Liver (tissue), 9 donors: ENCODE results near the gene TIAM1. TPM values are rescaled to one million over a fixed set of nuclear protein-coding genes. Genes with fewer than 3 reads are reported as not detected.

Source experiments
- DNase-seq: peaks from one replicate; pipeline ENCODE4 v3.0.0-alpha.2; 2017; ENCODE audit warnings: low spot score
- H3K27ac ChIP-seq, 2 donors: one replicate each; pipeline ENCODE4 v1.7.0; 2013; ENCODE audit warnings: inconsistent platforms in 2 of 2, low read length in 2 of 2, control low read depth in 1 of 2, low read depth in 1 of 2, mild to moderate bottlenecking in 1 of 2
- H3K27me3 ChIP-seq, 4 donors: one replicate each; pipeline versions ENCODE4 v1.6.1 to v1.7.0; 2013; ENCODE audit warnings: low read length in 3 of 4, inconsistent platforms in 1 of 4, mild to moderate bottlenecking in 1 of 4, moderate library complexity in 1 of 4; ENCODE audit not compliant: control insufficient read depth in 4 of 4, insufficient read depth in 4 of 4
- H3K36me3 ChIP-seq, 4 donors: one replicate each; pipeline versions ENCODE4 v1.6.1 to v1.7.0; 2013; ENCODE audit warnings: low read length in 3 of 4, mild to moderate bottlenecking in 3 of 4, low read depth in 1 of 4, moderate library complexity in 1 of 4; ENCODE audit not compliant: control insufficient read depth in 4 of 4, insufficient read depth in 3 of 4
- H3K4me1 ChIP-seq, 4 donors: one replicate each; pipeline versions ENCODE4 v1.6.1 to v1.7.0; 2013; ENCODE audit warnings: low read length in 3 of 4, mild to moderate bottlenecking in 3 of 4, moderate library complexity in 1 of 4; ENCODE audit not compliant: control insufficient read depth in 4 of 4, insufficient read depth in 4 of 4
- H3K4me3 ChIP-seq, 3 donors: one replicate each; pipeline versions ENCODE4 v1.6.1 to v1.7.0; 2013; ENCODE audit warnings: low read length in 3 of 3, control low read depth in 1 of 3, low read depth in 1 of 3, mild to moderate bottlenecking in 1 of 3
- H3K9ac ChIP-seq, 2 donors: one replicate each; pipeline ENCODE4 v1.7.0; 2013; ENCODE audit warnings: low read length in 2 of 2, mild to moderate bottlenecking in 2 of 2, moderate library complexity in 2 of 2, control low read depth in 1 of 2, low read depth in 1 of 2
- H3K9me3 ChIP-seq, 4 donors: one replicate each; pipeline versions ENCODE4 v1.6.1 to v1.7.0; 2013; ENCODE audit warnings: low read length in 3 of 4; ENCODE audit not compliant: control insufficient read depth in 4 of 4
- EGR1 ChIP-seq, 2 donors: IDR thresholded peaks; 2 replicates each; pipeline ENCODE4 v1.6.1; 2016 to 2018; ENCODE audit warnings: antibody characterized with exemption in 2 of 2, low read depth in 2 of 2
- FOXA1 ChIP-seq: IDR thresholded peaks from 2 replicates; pipeline ENCODE4 v1.6.1; 2016; ENCODE audit warnings: antibody characterized with exemption
- FOXA2 ChIP-seq: IDR thresholded peaks from 2 replicates; pipeline ENCODE4 v1.6.1; 2016; ENCODE audit warnings: antibody characterized with exemption
- GABPA ChIP-seq, 2 donors: IDR thresholded peaks in 1 of 2; conservative IDR thresholded peaks in 1 of 2; 2 replicates each; pipeline ENCODE4 v1.6.1; 2016; ENCODE audit warnings: antibody characterized with exemption in 2 of 2, mild to moderate bottlenecking in 1 of 2, moderate library complexity in 1 of 2
- HNF4A ChIP-seq, 2 donors: conservative IDR thresholded peaks; 2 replicates each; pipeline ENCODE4 v1.6.1; 2016; ENCODE audit warnings: antibody characterized with exemption in 2 of 2, mild to moderate bottlenecking in 2 of 2
- JUND ChIP-seq, 2 donors: IDR thresholded peaks; 2 replicates each; pipeline ENCODE4 v1.6.1; 2016; ENCODE audit warnings: antibody characterized with exemption in 2 of 2
- NR2F2 ChIP-seq: IDR thresholded peaks from 2 replicates; pipeline ENCODE4 v1.6.1; 2016; ENCODE audit warnings: antibody characterized with exemption
- RAD21 ChIP-seq, 2 donors: IDR thresholded peaks; 2 replicates each; pipeline ENCODE4 v1.6.1; 2016; ENCODE audit warnings: antibody characterized with exemption in 2 of 2, mild to moderate bottlenecking in 2 of 2
- SP1 ChIP-seq: IDR thresholded peaks from 2 replicates; pipeline ENCODE4 v1.6.1; 2018; ENCODE audit warnings: antibody characterized with exemption, mild to moderate bottlenecking
- TAF1 ChIP-seq: conservative IDR thresholded peaks from 2 replicates; pipeline ENCODE4 v1.6.1; 2016; ENCODE audit warnings: antibody characterized with exemption, mild to moderate bottlenecking
- YY1 ChIP-seq: IDR thresholded peaks from 2 replicates; pipeline ENCODE4 v1.6.1; 2016; ENCODE audit warnings: antibody characterized with exemption, mild to moderate bottlenecking
- WGBS: extraction: QIAGEN DNeasy Blood & Tissue Kit; methylation state at CpG from one replicate; pipeline ENCODE4 v1.1.7; 2013; 5-methylcytosine and 5-hydroxymethylcytosine counted together
- polyA plus RNA-seq, 2 donors: library from polyadenylated mRNA; stranded (reverse) in 1 of 2; unstranded in 1 of 2; fragments of 200-250 nt in 1 of 2; fragments of >200 nt in 1 of 2; fragmentation: Nextera tagmentation in 1 of 2; extraction: Ambion mirVana in 1 of 2; gene quantifications; one replicate each; pipeline versions ENCODE4 v1.2.1 to v1.2.3, GENCODE V29; 2013 to 2015
- total RNA-seq, 2 donors: library from RNA; depleted of rRNA; stranded (reverse); fragments of >200 nt; gene quantifications; one replicate each; pipeline ENCODE4 v1.2.3, GENCODE V29; 2014
- TF ChIP-seq, protein P1 (sequence below): IDR thresholded peaks from 2 replicates; pipeline ENCODE4 v1.6.1; 2016; ENCODE audit warnings: antibody characterized with exemption
- TF ChIP-seq, protein P2 (sequence below): fragments of 150-350 bp; IDR thresholded peaks from 2 replicates; pipeline ENCODE4 v1.5.1; 2017; ENCODE audit warnings: improper control_type of control experiment, low read depth, low read length; ENCODE audit not compliant: missing input control
- TF ChIP-seq, protein P3 (sequence below): IDR thresholded peaks from 2 replicates; pipeline ENCODE4 v1.6.1; 2016; ENCODE audit warnings: antibody characterized with exemption
- TF ChIP-seq, protein P4 (sequence below): IDR thresholded peaks from 2 replicates; pipeline ENCODE4 v1.6.1; 2016; ENCODE audit warnings: antibody characterized with exemption
- TF ChIP-seq, protein P5 (sequence below): IDR thresholded peaks from 2 replicates; pipeline ENCODE4 v1.6.1; 2016; ENCODE audit warnings: antibody characterized with exemption, mild to moderate bottlenecking
- donor health status: healthy.
- donor health status: healthy.
- donor health status: healthy.
- donor health status: healthy.
- donor health status: healthy.

TIAM1 gene
- total and polyA plus RNA-seq, 4 donors = 3.0 to 7.4 (median 4.8) TPM

DNA sequence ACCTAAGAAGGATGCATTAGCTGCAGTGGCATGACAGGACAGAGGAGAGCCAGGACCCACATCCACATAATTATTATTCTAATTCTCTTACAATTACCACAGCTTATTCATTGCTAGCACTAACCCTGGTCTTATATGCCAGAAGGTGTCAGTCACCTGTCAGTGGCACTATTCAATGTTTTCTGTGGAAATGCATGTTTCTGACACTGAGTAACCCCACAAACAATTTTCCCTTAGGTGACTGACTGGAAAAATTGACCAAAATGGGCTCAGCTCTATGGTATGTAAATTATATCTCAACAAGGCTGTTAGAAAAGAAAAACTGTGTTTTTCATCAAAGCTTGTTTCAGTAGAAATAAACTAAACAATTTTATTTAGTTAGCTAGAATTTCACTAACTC is 187.9 kb downstream of the TIAM1 start:
- Histone ChIP-seq H3K9me3 (peaks cover 3 to 11% (median 3%) of the 10 kb centered on the region in 4 donors), H3K27me3 (no peaks in the 10 kb centered on the region)

DNA sequence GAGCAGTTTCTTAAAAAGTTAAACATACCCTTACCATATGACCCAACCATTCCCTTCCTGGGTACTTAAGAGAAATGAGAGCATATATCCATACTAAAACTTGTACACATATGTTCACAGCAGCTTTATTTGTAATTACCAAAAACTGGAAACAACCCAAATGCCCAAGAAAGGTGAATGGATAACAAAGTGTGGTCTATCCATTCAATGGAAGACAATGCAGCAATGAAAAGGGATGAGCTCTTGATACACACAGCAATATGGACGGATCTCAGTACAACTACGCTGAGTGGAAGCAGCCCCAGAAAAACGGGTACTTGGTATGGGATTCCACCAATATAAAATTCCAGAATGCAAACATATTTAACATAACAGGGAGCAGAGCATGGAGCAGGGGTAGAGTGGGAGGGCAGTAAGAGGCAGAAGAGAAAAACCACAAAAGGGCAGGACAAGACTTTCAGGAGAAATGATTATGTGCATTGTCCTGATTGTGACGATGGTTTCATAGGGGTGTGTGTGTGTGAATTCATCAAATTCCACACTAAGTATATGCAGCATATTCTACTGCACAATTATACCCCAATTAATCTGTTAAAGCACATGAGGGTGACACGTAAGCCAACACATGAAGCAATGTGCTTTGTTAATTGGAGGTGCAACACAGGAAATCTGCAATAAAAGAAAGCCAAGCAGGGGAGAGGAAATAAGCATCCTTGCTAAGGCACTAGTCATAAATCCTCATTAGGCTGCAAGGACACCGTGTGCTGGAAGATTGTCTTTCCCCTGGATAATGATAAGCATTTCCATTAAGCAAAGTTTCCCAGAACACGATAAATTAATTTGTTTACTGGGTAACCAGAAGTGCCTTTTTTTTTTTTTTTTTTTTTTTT is 192.7 kb downstream of the TIAM1 start:
- no peak overlapping the region for H3K4me3 ChIP-seq
- H3K27ac ChIP-seq = no peak overlapping the region
- no peaks in the 10 kb centered on the region for H3K4me1 ChIP-seq
- no peaks in the 10 kb centered on the region for H3K27me3 ChIP-seq
- H3K36me3 ChIP-seq = peaks cover 0 to 6% (median 2%) of the 10 kb centered on the region in 4 donors
- DNase-seq = no peak
- no peak overlapping the region for H3K9ac ChIP-seq
- TF ChIP-seq, protein P1, sequence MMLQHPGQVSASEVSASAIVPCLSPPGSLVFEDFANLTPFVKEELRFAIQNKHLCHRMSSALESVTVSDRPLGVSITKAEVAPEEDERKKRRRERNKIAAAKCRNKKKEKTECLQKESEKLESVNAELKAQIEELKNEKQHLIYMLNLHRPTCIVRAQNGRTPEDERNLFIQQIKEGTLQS = no peak
- TF ChIP-seq SP1 = peak; percentile 44
- no peaks in the 10 kb centered on the region for H3K9me3 ChIP-seq
- 84% methylated on average over 7 of the region's 7 CpGs for WGBS

More for the DNA sequence above, 187.9 kb downstream of the TIAM1 start:
- peaks cover 0 to 6% (median 2%) of the 10 kb centered on the region in 4 donors for H3K36me3 ChIP-seq
- no peaks in the 10 kb centered on the region for H3K4me1 ChIP-seq
- no peak overlapping the region for H3K4me3 ChIP-seq
- H3K27ac ChIP-seq = no peak overlapping the region
- TF ChIP-seq YY1 (no peak), EGR1 (IDR thresholded peaks at IDR 0.05; ENCODE audit: low read depth in 2 of 2) (no peak), HNF4A (conservative IDR thresholded peaks at IDR 0.05) (no peak), GABPA (IDR thresholded peaks at IDR 0.05 in 1 of 2, conservative IDR thresholded peaks at IDR 0.05 in 1 of 2) (no peak), NR2F2 (no peak), FOXA1 (no peak), RAD21 (IDR thresholded peaks at IDR 0.05) (no peak), TAF1 (no peak)
- TF ChIP-seq, protein P2, sequence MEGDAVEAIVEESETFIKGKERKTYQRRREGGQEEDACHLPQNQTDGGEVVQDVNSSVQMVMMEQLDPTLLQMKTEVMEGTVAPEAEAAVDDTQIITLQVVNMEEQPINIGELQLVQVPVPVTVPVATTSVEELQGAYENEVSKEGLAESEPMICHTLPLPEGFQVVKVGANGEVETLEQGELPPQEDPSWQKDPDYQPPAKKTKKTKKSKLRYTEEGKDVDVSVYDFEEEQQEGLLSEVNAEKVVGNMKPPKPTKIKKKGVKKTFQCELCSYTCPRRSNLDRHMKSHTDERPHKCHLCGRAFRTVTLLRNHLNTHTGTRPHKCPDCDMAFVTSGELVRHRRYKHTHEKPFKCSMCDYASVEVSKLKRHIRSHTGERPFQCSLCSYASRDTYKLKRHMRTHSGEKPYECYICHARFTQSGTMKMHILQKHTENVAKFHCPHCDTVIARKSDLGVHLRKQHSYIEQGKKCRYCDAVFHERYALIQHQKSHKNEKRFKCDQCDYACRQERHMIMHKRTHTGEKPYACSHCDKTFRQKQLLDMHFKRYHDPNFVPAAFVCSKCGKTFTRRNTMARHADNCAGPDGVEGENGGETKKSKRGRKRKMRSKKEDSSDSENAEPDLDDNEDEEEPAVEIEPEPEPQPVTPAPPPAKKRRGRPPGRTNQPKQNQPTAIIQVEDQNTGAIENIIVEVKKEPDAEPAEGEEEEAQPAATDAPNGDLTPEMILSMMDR = no peak
- TF ChIP-seq, protein P3, sequence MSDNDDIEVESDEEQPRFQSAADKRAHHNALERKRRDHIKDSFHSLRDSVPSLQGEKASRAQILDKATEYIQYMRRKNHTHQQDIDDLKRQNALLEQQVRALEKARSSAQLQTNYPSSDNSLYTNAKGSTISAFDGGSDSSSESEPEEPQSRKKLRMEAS = no peak
- no peak for DNase-seq
- no peak overlapping the region for H3K9ac ChIP-seq

DNA sequence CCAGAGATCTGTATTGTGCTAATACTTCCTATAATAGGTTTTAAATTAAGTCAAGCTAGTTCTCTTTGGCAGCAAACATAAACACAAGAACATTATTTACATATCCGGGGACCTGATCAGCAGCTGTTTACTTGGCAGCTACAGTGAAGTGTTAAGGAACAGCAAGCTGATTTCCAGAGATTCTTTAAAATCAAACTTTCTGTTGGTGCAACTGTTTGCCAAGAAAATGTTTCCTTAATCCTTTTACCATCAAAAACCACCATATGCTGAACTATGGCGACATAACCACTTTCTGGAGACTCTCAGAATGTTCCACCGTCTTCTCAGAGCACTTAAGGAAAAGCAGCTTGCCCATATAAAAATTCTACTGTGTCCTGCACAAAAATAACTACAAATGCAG is 198.8 kb downstream of the TIAM1 start:
- TF ChIP-seq YY1 (no peak), JUND (IDR thresholded peaks at IDR 0.05) (no peak), RAD21 (IDR thresholded peaks at IDR 0.05) (no peak), FOXA2 (no peak), HNF4A (conservative IDR thresholded peaks at IDR 0.05) (no peak)
- TF ChIP-seq, protein P4, sequence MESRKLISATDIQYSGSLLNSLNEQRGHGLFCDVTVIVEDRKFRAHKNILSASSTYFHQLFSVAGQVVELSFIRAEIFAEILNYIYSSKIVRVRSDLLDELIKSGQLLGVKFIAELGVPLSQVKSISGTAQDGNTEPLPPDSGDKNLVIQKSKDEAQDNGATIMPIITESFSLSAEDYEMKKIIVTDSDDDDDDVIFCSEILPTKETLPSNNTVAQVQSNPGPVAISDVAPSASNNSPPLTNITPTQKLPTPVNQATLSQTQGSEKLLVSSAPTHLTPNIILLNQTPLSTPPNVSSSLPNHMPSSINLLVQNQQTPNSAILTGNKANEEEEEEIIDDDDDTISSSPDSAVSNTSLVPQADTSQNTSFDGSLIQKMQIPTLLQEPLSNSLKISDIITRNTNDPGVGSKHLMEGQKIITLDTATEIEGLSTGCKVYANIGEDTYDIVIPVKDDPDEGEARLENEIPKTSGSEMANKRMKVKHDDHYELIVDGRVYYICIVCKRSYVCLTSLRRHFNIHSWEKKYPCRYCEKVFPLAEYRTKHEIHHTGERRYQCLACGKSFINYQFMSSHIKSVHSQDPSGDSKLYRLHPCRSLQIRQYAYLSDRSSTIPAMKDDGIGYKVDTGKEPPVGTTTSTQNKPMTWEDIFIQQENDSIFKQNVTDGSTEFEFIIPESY = no peak
- TF ChIP-seq, protein P5, sequence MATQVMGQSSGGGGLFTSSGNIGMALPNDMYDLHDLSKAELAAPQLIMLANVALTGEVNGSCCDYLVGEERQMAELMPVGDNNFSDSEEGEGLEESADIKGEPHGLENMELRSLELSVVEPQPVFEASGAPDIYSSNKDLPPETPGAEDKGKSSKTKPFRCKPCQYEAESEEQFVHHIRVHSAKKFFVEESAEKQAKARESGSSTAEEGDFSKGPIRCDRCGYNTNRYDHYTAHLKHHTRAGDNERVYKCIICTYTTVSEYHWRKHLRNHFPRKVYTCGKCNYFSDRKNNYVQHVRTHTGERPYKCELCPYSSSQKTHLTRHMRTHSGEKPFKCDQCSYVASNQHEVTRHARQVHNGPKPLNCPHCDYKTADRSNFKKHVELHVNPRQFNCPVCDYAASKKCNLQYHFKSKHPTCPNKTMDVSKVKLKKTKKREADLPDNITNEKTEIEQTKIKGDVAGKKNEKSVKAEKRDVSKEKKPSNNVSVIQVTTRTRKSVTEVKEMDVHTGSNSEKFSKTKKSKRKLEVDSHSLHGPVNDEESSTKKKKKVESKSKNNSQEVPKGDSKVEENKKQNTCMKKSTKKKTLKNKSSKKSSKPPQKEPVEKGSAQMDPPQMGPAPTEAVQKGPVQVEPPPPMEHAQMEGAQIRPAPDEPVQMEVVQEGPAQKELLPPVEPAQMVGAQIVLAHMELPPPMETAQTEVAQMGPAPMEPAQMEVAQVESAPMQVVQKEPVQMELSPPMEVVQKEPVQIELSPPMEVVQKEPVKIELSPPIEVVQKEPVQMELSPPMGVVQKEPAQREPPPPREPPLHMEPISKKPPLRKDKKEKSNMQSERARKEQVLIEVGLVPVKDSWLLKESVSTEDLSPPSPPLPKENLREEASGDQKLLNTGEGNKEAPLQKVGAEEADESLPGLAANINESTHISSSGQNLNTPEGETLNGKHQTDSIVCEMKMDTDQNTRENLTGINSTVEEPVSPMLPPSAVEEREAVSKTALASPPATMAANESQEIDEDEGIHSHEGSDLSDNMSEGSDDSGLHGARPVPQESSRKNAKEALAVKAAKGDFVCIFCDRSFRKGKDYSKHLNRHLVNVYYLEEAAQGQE = no peak
- H3K27ac ChIP-seq = no peak overlapping the region
- H3K4me3 ChIP-seq = no peak overlapping the region
- H3K9me3 ChIP-seq = no peaks in the 10 kb centered on the region
- no peaks in the 10 kb centered on the region for H3K4me1 ChIP-seq
- H3K27me3 ChIP-seq = no peaks in the 10 kb centered on the region
- peaks cover 0 to 5% (median 0%) of the 10 kb centered on the region in 4 donors for H3K36me3 ChIP-seq
- WGBS = 58% methylated on average over 3 of the region's 3 CpGs
- no peak for DNase-seq
- no peak overlapping the region for H3K9ac ChIP-seq
